Measurements from ENCODE around the gene IRF3. TPM values are rescaled to one million over a fixed set of nuclear protein-coding genes. Genes with fewer than 3 reads are reported as not detected.

The IRF3 gene
- total RNA-seq, 2 experiments from 2014 or later = 90.8 to 108 TPM

DNA sequence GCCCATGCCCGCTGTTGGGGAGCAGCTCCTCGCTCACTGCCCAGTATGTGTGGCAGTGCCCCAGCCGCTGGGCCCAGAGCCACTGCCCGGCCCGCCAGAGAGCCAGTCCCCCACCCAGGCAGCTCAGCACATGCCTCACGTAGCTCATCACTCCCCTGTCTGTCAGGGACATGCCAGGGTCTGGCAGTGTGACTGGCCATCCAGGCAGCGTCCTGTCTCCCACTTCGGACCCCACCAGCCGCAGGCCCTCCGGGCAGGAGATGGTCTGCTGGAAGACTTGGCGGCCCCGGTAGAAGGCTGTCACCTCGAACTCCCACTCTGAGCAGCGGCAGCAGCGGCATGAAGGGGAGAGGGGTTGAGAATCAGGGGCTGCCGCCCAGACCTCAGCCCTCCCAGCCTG is 3.6 kb downstream of the IRF3 start:
- Mint-ChIP-seq H3K4me1 (ENCODE audit: low read depth) (peaks cover 24% of the 10 kb centered on the region), H3K27me3 (no peaks in the 10 kb centered on the region), H3K36me3 (ENCODE audit: low read depth) (peaks cover 34% of the 10 kb centered on the region), H3K27ac (no peak overlapping the region), H3K4me3 (no peak overlapping the region), H3K9me3 (no peaks in the 10 kb centered on the region)
- TF ChIP-seq, protein P1, sequence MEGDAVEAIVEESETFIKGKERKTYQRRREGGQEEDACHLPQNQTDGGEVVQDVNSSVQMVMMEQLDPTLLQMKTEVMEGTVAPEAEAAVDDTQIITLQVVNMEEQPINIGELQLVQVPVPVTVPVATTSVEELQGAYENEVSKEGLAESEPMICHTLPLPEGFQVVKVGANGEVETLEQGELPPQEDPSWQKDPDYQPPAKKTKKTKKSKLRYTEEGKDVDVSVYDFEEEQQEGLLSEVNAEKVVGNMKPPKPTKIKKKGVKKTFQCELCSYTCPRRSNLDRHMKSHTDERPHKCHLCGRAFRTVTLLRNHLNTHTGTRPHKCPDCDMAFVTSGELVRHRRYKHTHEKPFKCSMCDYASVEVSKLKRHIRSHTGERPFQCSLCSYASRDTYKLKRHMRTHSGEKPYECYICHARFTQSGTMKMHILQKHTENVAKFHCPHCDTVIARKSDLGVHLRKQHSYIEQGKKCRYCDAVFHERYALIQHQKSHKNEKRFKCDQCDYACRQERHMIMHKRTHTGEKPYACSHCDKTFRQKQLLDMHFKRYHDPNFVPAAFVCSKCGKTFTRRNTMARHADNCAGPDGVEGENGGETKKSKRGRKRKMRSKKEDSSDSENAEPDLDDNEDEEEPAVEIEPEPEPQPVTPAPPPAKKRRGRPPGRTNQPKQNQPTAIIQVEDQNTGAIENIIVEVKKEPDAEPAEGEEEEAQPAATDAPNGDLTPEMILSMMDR (IDR thresholded peaks at IDR 0.05) = no peak
- POLR2A ChIA-PET = no interaction called here
- ATAC-seq (no peak), DNase-seq (no peak)
- CTCF ChIA-PET = interaction anchor here (1.0 to 6.2 kb wide), 3 partner anchors 11 to 22 kb away, joined by 3 to 33 read pairs (median 4); no protein-coding TSS in a partner anchor
- intact Hi-C loops (cut with micrococcal nuclease) = no loop called here

DNA sequence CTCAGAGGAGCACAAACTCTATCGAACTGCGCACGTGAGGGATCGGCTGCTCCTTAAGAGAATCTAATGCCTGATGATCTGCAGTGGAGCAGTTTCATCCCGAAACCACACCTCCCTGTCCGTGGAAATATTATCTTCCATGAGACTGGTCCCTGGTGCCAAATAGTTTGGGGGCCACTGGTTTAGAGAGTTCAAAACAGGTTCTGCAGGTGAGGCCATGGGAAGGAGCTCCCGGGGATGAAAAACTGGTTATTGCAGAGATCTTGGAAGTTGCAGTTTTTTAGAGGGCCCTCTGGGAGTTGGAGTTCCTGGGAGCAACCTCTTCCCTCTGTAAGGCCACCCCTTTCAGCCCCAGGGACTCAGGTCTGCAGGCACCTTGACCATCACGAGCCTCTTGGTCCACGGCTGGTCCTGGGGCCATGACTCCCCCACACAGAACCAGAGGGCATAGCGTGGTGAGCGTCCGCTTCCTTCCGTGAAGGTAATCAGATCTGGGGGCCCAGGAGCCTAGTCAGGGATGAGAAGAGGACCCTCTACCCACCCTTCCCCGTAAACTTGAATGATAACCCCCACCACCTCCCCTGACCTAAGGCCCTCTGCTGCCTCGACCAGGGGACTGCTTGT is 5.2 kb downstream of the IRF3 start:
- no peak for ATAC-seq
- Mint-ChIP-seq H3K27ac (no peak overlapping the region), H3K4me1 (ENCODE audit: low read depth) (peaks cover 21% of the 10 kb centered on the region), H3K27me3 (no peaks in the 10 kb centered on the region), H3K4me3 (no peak overlapping the region), H3K36me3 (ENCODE audit: low read depth) (peaks cover 34% of the 10 kb centered on the region), H3K9me3 (no peaks in the 10 kb centered on the region)
- ChIA-PET CTCF (interaction anchor here (6.2 kb wide), 1 partner anchor 12 kb away, joined by 33 read pairs; no protein-coding TSS in a partner anchor), POLR2A (interaction anchor here (1.2 kb wide), 2 partner anchors 18 to 22 kb away, joined by 4 to 5 read pairs; no protein-coding TSS in a partner anchor)
- intact Hi-C loops (cut with micrococcal nuclease) = no loop called here
- DNase-seq = no peak
- TF ChIP-seq, protein P1 (IDR thresholded peaks at IDR 0.05) = no peak

DNA sequence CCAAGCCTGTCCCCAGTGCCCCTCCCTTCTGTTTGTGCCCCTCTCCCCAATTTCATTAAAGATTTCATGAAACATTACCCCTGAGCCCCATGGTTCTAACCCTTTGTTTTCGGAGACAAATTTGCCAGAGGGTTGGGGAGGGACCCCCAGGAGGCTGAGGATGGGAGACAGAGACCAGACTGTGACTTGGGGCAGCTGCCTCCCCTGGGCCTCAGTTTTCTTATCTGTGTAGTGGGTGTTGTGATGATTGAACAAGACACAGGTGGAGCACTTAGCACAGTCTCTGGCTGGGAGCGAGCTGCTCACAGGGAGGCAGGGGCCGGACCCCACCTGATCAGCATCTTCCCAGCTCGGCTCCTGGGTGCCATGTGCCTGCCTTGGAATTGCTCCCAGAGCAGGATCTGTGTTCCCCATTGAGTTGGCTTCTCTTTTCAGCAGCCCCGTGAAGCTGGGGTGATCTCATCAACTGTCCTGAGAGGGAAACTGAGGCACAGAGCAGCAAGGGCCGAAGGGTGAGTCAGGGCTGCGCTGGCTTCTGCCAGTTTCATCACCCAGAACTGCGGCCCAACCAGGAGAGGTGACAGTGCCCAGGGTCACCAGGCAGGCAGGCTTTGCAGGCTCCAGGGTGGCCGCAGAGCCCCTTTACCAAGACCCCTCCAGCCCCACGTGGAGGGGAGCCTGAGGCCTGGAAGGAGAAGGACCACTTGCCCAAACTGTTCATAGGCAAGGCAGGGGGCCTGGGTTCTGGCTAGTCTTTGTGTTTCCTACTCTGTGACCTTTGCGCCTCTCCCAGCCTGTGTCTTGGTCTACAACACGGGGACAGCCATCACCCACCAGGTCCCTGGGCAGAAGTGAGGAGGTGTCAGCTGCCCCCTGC is 6.9 kb downstream of the IRF3 start:
- intact Hi-C loops (cut with micrococcal nuclease) = no loop called here
- no peaks in the 10 kb centered on the region for H3K27me3 Mint-ChIP-seq

DNA sequence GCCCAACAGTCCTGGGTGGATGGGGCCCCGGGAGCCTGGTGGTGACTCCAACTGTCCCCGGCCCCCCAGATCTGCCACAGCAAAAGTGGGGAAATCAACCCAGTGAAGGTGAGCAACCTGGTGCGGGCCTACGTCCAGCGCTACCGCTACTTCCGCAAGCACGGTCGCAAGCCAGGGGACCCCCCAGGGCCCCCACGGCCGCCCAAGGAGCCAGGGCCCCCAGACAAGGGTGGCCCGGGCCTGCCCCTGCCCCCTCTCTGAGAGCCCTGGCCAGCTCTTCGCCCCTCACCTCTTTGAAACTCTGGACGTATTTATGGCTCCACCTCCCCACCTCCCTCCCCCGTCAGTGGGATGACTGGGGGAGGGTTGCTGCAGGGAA is 7.5 kb downstream of the IRF3 start:
- CTCF ChIA-PET = no interaction called here
- H3K27ac Mint-ChIP-seq = no peak overlapping the region
- no peak for ATAC-seq

More for the DNA sequence above, 6.9 kb downstream of the IRF3 start:
- Mint-ChIP-seq H3K4me1 (ENCODE audit: low read depth) (peaks cover 18% of the 10 kb centered on the region), H3K36me3 (ENCODE audit: low read depth) (peaks cover 41% of the 10 kb centered on the region), H3K27ac (no peak overlapping the region), H3K4me3 (no peak overlapping the region), H3K9me3 (no peaks in the 10 kb centered on the region)
- ATAC-seq = no peak
- no peak for DNase-seq
- ChIA-PET POLR2A (interaction anchor here (1.1 kb wide), 1 partner anchor 15 kb away, joined by 5 read pairs; no protein-coding TSS in a partner anchor), CTCF (interaction anchor here (6.2 kb wide), 1 partner anchor 14 kb away, joined by 33 read pairs; no protein-coding TSS in a partner anchor)
- TF ChIP-seq, protein P1 (IDR thresholded peaks at IDR 0.05) = no peak

More for the DNA sequence above, 7.5 kb downstream of the IRF3 start:
- POLR2A ChIA-PET = interaction anchor here (1.1 kb wide), 1 partner anchor 14 kb away, joined by 5 read pairs; no protein-coding TSS in a partner anchor
- Mint-ChIP-seq H3K9me3 (no peaks in the 10 kb centered on the region), H3K36me3 (ENCODE audit: low read depth) (peaks cover 43% of the 10 kb centered on the region), H3K27me3 (no peaks in the 10 kb centered on the region), H3K4me1 (ENCODE audit: low read depth) (peaks cover 13% of the 10 kb centered on the region), H3K4me3 (no peak overlapping the region)
- intact Hi-C loops (cut with micrococcal nuclease) = no loop called here
- TF ChIP-seq, protein P1 (IDR thresholded peaks at IDR 0.05) = no peak
- no peak for DNase-seq
